NCI-H2107 (cell line): ENCODE measurements around the gene ACIN1.

Experiments
- DNase-seq: peaks from one replicate; lab custom pipeline; 2025; lab: John Stamatoyannopoulos, UW

Gene ACIN1

DNA sequence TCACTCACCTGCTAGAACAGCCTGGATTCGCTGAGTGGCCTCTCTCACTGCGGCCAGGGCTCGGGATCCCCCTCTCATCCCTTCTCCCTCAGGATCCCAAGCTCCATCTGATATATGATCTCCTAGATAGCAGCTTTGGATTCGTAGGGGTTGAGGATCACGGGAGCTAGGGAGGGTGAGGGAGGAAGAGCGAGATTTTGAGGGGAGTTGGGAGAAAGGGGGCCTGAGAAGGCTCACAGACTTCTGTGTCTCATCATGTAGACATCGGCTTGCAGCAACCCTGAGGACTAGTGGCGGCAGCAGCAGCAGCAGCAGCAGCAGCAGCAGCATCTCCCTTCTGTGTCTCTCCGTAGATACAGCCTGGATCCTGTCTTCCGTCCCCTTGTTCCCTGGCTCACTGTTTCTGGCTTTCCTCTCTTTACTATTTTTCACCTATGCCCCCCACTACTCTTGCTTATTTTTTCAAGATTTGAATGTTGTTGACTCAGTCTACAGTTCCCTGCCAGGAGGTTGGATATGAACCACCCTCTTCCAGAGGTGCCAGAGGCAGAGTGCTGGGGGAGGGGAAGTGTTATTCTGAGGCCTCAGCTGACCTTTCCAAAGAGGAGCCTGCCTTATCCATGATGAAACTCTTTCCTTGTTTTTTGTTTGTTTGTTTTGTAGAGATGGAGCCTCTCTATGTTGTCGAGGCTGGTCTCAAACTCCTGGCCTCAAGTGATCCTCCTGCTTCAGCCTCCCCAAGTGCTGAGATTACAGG lies 9.8 kb upstream of the ACIN1 start, which contains the start of gene CIROP:
Gene CIROP, minus strand, starts transcription at position 399 of the 757 bp plus-strand sequence. Its CDS starts 69 bp downstream, at position 330.
- DNase-seq, result no peak

DNA sequence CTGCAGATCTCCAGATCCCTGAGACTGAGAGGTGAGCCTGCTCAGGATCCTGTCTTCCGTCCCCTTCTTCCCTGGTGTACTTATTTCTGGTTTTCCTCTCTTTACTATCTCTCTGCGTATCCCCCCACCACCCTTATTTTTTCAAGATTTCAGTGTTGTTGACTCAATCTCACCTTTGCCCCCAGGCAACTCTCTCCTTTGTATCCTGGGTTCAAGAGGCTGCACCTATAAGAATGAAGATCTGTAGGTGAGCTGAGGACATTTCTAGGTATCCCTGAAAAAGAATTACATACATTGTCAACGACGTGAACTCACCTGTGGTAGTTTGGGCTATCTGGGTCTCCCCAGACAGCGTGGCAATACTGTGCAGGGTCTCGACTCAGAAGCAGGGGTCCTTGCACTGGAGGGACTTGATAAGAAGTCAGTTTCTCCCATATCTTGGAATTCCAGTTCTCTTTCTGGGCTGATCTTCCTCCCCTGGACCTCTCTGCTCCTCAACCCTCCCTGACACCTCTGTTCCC lies 9.2 kb upstream of the ACIN1 start:
- DNase-seq, result no peak

DNA sequence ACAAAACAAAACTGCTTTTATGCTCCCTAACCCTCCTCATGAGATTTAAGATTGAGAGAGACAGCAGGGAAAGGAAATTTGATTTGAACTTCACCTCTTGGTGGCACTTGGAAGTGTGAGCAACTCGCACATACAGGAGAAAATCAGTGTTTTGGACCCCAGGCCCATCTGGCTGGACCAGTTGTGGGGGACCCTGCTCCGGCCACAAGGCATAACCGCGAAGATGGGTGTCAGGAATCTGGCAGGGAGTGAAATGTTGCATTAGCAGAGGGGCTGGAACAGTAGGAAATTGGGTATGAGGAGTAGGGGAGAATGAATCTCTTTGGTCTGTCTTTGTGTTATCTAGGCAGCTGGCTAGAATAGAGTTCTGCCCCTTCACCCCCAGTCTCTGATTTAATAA lies 8.6 kb upstream of the ACIN1 start:
- no peak for DNase-seq

DNA sequence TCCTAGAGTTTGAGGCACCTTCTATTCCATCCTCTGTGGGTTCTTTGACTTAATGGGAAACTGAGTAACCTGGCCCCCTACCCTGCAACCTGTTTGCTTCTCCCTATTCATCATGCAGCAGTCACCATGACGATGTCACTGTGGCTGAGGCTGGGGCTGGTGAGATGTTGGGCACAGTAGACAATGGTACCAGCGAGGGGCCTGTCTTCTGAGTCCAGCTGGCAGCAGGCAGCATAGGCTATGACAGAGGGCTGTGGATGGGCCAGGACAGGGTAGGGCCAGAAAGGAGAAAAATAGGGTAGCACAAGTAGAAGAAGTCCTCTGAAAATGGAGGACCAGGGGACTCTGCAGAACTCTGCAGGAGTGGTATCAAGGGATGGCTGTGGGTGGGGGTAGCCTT lies 7.9 kb upstream of the ACIN1 start:
- DNase-seq, result no peak

DNA sequence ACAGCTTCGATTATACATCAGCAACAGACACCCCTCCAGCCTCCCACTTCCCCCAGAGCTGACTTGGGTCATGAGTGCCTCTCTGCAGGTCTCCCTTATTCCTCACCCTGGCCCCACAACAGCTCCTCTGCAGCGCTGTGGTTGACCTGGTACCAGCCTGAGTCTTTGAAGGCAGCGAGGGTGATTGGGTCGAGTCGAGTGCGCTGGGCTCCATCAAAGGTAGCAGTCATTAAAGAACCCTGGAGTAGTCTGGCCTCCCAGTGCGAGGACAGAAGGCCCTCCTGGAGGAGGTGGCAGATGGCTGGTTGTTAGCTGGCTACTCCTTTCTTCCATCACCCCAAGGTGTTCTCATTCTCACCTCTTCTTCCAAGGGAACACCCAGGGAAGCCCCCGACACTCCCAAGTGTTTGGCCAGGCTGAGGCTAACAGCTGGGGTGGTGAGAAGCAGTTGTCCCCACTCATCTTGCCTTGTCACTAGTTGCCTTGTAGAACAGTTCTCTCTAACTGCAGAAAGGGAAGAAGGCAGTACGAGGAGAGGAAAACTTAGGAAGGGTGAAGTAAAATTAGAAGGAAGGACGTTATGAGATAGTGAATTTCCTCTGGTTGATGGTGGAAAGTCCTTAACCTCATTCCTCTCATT lies 7.2 kb upstream of the ACIN1 start:
- DNase-seq, result no peak

DNA sequence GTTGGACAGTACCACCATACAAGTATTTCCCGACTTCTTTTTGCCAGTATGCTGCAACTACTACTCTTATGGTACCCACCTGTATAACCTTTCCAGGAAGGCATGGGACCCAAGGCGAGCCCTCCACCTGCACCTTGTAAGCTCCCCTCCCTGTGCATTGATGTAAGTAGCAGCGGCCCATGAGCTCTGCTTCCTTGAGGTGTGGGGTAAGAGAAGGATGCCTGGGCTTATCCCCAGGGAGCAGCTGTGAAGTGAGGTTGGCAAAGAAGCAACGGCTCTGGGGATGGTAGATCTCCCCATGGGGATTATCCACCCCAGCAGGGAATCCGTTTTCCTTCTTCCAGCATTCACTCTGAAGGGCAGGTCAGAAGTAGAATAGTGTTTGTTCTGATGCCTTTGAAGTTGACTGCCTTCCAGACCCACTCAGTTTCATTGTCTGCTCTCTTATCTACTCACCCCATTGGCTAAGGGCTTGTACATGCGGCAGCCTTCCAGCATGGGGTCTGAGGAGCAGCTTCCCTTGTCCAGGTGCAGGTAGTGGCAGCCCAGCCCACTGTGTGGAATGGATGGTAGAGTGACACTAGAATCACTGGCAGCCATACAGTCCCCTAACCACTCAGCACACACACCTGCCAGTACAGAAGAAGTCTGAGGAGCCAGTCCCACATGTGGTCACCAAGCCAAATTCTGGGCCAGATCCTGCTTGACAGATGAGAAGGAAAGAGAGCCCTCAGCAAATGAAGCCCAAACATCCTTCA lies 6.5 kb upstream of the ACIN1 start:
- no peak for DNase-seq

DNA sequence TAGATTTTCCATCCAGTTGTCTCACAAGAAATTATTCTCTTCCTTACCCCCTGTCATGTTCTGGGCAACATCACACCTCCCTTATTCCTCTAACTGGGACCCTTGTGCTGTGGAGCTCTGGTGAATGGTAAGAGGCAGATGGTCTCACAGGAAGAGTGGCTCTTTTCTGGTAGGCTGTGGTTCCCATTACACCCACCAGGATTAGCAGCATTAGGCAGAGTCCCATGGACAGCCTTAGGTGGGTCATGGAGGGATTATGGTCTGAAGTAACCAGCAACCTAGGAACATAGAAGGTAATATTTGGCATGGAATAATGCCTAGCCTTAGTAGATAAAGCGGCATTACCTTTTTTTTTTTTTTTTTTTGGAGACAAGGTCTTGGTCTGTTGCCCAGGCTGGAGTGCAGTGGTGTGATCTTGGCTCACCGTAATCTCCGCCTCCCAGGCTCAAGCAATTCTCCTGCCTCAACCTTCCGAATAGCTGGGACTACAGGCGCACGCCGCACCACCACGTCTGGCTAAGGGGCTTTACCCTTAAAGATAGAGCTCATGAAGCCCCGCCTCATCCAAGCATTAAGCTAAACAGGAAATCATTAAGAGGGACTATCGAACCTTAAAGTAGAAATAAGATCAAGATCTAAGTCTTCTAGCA lies 4.4 kb upstream of the ACIN1 start:
- no peak for DNase-seq

DNA sequence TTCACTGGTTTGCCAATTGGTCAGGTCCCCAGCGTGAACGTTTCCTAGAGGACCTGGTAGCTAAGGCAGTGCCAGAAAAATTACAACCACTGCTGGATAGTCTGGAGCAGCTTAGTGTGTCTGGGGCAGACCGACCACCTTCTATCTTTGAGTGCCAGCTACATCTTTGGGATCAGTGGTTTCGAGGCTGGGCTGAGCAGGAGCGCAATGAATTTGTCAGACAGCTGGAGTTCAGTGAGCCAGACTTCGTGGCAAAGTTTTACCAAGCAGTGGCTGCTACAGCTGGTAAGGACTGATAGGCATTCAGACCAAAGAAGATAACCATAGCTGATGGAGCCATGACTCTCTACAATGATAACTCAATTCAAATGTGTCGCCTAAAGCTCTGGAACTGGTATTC lies 2.9 kb upstream of the ACIN1 start:
- DNase-seq, result no peak

DNA sequence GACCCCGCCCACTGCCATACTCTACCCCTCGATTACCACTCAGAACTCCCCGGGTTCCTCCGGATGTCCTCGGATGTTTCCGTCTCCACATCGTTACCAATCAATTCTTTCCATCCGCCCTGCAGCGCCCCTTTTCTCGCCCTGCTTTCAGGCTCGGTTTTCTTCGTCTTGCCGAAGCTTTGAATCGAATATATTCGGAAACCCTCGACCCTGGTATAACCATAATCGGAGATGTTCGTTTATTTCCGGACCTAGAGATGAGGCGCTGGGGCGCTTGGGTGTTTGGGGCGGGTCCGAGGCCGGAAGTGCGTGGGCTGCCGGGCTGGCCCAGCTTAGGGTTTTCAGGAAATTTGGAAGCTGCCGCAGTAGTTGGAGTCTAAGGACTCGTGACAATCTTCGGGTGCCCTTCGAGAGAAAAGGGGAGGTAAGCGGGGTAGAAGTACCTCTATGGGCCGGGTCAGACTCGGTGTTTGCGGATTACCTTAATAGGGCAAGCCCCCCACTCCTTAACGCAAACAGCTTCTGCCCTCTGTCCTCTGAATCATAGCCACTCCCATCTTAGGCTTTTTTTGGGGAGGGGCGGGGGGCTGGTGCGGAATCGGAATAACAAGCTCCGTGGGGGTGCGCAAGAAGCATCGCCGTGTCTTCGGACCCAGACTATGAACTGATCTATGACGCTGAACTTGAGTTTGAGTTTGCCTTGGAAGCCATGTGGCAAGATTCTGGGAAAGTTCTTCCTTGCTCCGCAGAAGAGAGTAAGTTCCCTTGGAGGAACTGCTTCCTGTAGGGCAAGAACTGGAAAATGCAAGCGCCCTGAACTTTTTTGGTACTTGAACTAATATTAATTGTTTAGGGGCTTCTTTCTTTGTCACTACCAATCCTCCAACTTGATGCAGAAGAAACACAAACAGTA lies 516 bp upstream of the ACIN1 start, which contains the start of gene C14orf119:
Gene C14orf119, plus strand, starts transcription at position 310 of the 913 bp plus-strand sequence. CDS start 2,154 bp downstream, outside the sequence.
- no peak for DNase-seq

DNA sequence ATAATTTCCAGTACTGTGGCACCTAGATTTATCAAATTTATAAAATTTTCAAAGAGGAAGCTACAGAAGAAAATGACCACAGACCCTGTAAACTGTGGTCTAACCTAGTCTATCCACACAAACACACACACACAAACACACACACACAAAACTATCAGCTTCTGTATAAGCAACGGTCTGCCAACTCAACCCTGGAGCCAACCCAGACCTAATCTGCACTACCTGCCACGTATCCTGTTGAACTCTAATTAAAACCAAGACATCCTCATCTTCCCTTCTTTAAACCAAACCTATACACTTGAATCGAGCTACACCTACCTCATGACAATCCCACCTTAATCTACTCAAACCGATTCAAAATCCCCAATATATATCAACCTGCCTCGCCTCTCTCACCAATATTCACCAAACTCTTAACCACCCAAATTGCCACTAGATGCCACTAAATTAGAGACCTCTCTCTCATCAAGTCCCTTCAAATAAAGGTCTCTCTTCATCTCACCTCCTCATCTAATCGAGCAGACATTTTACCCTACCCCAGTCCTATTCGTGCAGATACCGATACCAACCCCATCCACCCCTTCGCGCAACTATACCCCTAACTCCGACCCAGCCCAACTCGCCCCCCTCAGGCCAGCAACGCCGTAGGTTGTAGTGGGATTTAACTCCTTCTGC lies 808 bp downstream of the ACIN1 start:
- DNase-seq, result no peak

DNA sequence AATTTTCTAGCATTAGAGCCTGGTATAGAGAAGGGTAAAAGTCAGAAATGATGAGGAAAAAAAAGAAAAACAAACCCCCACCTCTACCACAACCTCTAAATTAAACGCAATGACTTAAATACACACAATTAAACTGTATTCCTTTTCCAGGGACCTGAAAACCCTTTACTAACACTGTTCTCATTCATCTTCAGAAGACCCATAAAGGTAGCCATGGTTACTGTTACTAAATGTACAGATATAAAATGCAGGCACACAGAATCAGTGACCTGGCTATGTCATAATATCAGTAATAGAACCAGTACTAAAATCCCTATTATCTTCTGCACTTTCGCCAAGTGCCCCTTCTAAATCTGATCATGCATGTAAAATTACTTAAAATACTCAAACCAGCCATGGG lies 1.4 kb downstream of the ACIN1 start:
- no peak for DNase-seq

DNA sequence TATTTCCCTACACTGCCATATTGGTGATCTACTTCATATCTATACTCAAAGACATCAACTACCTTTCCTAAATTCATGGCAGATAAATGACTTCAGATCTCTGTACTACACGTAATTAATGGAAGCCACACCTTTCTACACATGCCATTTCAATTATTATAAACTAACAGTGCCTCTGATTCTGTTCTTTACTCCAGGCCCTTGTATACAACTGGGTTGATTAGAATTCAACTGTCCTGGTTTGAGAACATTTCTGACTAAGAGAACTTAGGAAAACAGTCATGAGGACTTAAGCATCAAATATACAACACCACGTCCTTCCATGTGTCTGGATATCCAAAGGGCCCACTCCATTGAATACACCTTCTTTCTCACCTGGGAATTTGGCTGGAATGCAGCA lies 1.8 kb downstream of the ACIN1 start:
- DNase-seq, result no peak

DNA sequence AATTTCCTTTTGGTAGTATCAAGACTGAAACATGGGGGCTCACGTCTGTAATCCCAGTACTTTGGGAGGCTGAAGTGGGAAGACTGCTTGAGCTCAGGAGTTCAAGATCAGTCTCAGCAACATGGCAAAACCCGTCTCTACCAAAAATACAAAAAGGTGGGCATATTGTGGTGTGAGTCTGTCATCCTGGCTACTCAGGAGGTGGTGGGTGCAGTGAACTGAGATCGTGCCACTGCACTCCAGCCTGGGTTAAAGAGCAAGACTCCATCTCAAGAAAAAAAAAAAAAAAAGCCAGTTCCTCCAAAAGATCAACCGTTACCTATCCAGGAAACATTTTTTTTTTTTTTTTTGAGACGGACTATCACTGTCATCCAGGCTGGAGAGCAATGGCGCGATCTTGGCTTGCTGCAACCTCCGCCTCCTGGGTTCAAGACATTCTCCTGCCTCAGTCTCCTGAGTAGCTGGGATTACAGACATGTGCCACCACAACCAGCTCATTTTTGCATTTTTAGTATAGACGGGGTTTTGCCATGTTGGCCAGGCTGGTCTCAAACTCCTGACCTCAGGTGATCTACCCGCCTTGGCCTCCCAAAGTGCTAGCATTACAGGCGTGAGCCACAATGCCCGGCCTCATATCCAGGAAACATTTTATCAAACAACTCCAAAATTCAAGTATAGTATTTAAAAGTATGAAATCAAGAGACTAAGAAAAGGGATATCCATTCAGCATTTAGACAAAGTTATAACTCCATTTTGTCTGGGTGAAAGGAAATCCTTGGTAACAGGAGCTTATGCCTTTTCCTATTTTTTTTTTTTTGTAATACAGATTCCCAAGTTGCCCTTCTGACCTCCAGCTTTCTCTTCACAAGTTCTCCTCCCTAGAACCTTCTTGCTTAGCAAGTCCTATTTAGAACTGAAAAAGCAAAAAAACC lies 3.4 kb downstream of the ACIN1 start:
- no peak for DNase-seq

DNA sequence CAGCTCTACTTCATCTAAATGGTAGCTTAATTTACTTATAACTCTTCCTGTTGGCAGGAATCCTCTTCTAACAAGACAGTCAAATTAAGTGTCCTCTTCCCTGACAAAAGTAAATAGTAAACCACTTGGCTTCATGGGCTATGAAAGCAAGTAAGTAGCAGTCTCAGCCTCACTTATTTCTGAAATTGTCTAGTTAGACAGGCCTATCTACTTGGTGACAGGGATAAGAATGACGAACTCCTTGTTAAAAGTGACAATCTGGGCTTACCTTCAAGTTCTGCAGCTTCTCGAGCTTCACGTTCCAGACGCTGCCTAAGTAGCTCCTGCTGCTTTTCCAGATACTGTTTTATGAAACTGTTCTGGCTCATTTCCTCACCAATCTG lies 4.7 kb downstream of the ACIN1 start:
- no peak for DNase-seq

DNA sequence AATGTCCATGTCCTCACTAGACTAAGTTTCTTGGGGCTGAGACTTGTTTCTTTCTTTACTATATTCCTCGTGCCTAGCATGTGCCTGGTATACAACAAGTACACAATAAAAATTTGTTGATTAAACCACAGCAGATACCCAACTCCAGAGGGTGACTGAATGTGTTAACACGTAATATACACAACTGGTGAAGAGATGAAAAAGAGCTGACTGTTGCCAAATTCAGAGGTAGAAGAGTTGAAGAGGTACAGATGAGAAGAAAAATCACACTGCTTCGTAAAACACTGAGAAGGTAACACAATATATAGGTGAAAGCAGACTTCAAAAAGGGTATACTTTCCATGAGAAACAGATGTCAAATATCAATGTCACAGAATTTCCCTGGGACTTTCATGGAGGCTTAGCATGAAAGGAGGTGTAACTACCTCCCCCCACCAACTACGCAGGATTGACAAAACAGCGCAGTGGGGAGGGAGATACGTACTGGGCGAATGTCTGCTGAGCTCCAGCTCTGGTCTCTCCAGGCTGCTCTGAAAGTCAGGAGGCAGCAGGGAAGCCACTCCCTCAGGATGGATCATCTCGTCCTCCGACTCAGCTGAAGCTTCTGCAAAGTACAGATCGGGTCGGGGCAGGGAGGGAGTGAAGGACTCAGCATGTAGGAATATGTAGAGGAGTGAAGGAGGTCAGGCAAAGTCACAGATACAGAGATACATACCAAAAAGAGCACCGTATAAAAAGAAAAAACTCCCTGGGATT lies 5.3 kb downstream of the ACIN1 start:
- DNase-seq, result no peak

DNA sequence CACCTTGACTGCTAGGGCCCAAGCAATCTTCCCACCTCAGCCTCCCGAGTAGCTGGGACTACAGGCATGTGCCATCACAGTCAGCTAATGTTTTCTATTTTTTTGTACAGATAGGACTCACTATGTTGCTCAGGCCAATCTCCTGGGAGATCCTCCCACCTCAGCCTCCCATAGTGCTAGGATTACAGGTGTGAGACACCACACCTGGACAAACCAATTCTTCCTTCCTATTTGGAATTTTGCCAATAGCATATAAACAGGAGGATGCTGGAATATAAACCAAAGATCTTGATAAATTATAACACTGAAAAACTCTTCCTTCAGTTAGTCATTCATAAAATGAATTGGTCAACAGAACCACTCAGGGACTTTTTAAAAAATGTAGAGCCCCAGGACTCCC lies 8.4 kb downstream of the ACIN1 start:
- DNase-seq, result no peak

DNA sequence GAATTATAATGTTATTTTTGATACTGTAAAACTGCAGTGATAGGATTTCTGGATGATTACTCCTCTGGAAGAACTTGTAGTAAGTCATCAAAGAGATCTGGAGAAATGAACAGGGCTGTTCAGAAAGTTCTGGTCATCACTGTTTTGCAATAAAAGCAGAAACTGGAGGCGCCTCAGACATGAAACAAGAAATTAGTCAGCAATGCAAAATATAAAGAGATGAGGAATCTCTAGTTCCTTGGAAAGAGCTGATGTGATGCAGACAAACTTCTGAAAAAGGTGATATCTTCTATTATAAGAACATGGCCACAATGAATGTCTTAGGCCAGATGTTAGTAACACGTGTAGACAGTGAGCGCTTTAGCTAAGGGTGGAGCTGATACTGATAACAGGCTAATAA lies 9.5 kb downstream of the ACIN1 start:
- DNase-seq, result no peak

DNA sequence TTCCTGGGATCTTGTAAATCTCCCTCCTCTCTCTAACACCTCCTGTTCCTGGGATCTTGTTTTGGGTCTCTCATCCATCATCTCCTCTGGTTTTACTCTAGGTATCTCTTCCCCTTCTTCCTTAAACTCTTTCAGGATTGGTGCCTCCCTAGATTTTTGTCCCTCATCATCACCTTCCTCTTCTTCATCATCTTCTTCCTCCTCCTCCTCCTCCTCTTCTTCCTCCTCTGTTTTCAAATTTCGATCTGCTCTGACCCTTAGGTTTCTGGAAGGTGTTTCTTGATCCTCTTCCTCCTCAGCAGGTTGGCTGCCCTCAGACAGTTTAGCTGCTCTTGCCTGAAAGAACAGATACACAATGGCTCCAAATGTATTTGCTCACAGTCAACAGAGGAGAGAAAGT lies 14.5 kb downstream of the ACIN1 start:
- no peak for DNase-seq

DNA sequence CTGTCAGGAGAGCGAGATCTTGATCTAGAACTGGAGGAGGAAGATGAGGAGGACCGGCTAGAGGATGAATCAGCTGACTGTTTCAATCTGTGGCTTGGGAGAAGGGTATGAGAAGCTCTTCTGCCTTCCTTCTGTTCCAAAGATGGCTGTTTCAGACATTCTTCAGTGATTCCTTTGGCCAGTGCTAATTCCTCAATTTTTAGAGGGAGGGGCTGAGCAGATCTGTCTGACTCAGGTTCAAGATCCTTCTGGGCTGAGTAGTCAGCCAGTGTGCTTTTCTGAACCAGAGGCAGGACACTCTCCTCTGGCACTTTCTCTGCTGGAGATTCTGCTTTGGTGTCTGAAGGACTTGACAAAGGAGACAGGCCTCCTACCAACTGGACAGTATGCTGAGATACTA lies 15.2 kb downstream of the ACIN1 start:
- DNase-seq, result no peak
